GM12878 (cell line): Measurements from ENCODE around the gene CCHCR1. TPM values are rescaled to one million over a fixed set of nuclear protein-coding genes. Genes with fewer than 3 reads are reported as not detected.
"Not testable (repeated sequence)": the region's sequence is repeated elsewhere in the genome, so short reads cannot be mapped to it uniquely, and the experiment has no call there.

Source experiments
- ATAC-seq: fragments of 200-7000 bp; cut with Tn5 transposase; 3 replicates; pipeline ENCODE4 v1.9.1; 2020; ENCODE audit warnings: mild to moderate bottlenecking, moderate library complexity
- BruUV-seq: library from RNA; stranded (reverse); fragments of 400-500 nt; replicated peaks from 2 replicates; lab custom pipeline; 2021; lab: Mats Ljungman, UMichigan
- CTCF ChIA-PET: fragments of 300-600 bp; sonication (Branson Sonifier 250); formaldehyde crosslinking; extraction: SDS; loops from one replicate; lab custom pipeline; 2021; ENCODE audit warnings: inconsistent platforms; lab: Yijun Ruan, JAX
- POLR2A ChIA-PET: fragments of 350-600 bp; formaldehyde crosslinking; extraction: SDS; loops from one replicate; lab custom pipeline; 2021; ENCODE audit warnings: inconsistent platforms; lab: Charles Lee
- RAD21 ChIA-PET: fragments of 300-600 bp; sonication (Branson Sonifier 250); formaldehyde crosslinking; loops from one replicate; lab custom pipeline; 2023; ENCODE audit warnings: antibody characterized with exemption; ENCODE audit not compliant: unreplicated experiment; lab: Charles Lee
- SMC1A ChIA-PET: fragments of 300-600 bp; sonication (Branson Sonifier 250); formaldehyde crosslinking; loops from one replicate; lab custom pipeline; 2023; ENCODE audit not compliant: unreplicated experiment, uncharacterized antibody; lab: Charles Lee
- DNase-seq: peaks from one replicate; pipeline ENCODE4 v3.0.0-alpha.2; 2011; ENCODE audit warnings: low read depth, low spot score
- FAIRE-seq: peaks from 3 replicates; lab custom pipeline; 2011; peaks lifted over from hg19 to GRCh38; lab: Jason Lieb, UNC
- H2AFZ ChIP-seq: 2 replicates; pipeline ENCODE4 v1.6.0; 2011; ENCODE audit warnings: low read depth, low read length, control low read depth; ENCODE audit not compliant: control insufficient read depth
- H3K27ac ChIP-seq: 2 replicates; pipeline ENCODE4 v1.5.1; 2011; ENCODE audit warnings: control low read depth; ENCODE audit not compliant: control insufficient read depth, insufficient read depth
- H3K27me3 ChIP-seq, 2 experiments: replicated peaks in 1 of 2; 2 replicates each; pipeline versions ENCODE4 v1.6.0 to v1.6.1; 2011; ENCODE audit warnings: low read length in 1 of 2; ENCODE audit not compliant: control insufficient read depth in 2 of 2, insufficient read depth in 2 of 2
- H3K36me3 ChIP-seq, 2 experiments: 2 replicates each; pipeline ENCODE4 v1.5.1; 2011; ENCODE audit warnings: low read length in 1 of 2; ENCODE audit not compliant: control insufficient read depth in 2 of 2, insufficient read depth in 2 of 2
- H3K4me1 ChIP-seq: 2 replicates; pipeline ENCODE4 v1.6.1; 2011; ENCODE audit warnings: mild to moderate bottlenecking, low read length, moderate library complexity, mixed read lengths; ENCODE audit not compliant: control insufficient read depth, insufficient read depth
- H3K4me2 ChIP-seq: 2 replicates; pipeline ENCODE4 v1.6.0; 2011; ENCODE audit warnings: control low read depth; ENCODE audit not compliant: control insufficient read depth, insufficient read depth
- H3K4me3 ChIP-seq: fragments of 200-600 bp; sonication (generic); 2 replicates; pipeline ENCODE4 v1.5.1; 2016
- H3K79me2 ChIP-seq: 2 replicates; pipeline ENCODE4 v1.6.0; 2011; ENCODE audit warnings: low read length; ENCODE audit not compliant: control insufficient read depth, insufficient read depth
- H3K9ac ChIP-seq: 2 replicates; pipeline ENCODE4 v1.8.0; 2011; ENCODE audit warnings: low read length, control low read depth, mixed read lengths; ENCODE audit not compliant: control insufficient read depth, insufficient read depth
- H3K9me3 ChIP-seq: replicated peaks from 3 replicates; pipeline ENCODE4 v1.5.1; 2011; ENCODE audit warnings: mild to moderate bottlenecking, low read length; ENCODE audit not compliant: control insufficient read depth, insufficient read depth
- H4K20me1 ChIP-seq: 2 replicates; pipeline ENCODE4 v1.6.0; 2011; ENCODE audit not compliant: control insufficient read depth, insufficient read depth
- GABPA ChIP-seq: IDR thresholded peaks from 2 replicates; pipeline ENCODE4 v1.6.1; 2014; ENCODE audit warnings: antibody characterized with exemption, low read depth, mild to moderate bottlenecking, inconsistent platforms
- KDM1A ChIP-seq: fragments of 200-600 bp; sonication (generic); IDR thresholded peaks from 2 replicates; pipeline ENCODE4 v1.6.1; 2016; ENCODE audit warnings: borderline replicate concordance
- SRF ChIP-seq, 2 experiments: IDR thresholded peaks; 2 replicates each; pipeline ENCODE4 v1.6.1; 2011; ENCODE audit warnings: low read depth in 2 of 2, low read length in 2 of 2, mild to moderate bottlenecking in 1 of 2, moderate library complexity in 1 of 2
- TCF12 ChIP-seq: IDR thresholded peaks from 2 replicates; pipeline ENCODE4 v1.6.1; 2011; ENCODE audit warnings: low read depth, mild to moderate bottlenecking, low read length
- YY1 ChIP-seq: IDR thresholded peaks from 2 replicates; pipeline ENCODE4 v1.6.1; 2011; ENCODE audit warnings: low read depth, mild to moderate bottlenecking, low read length
- ZNF217 ChIP-seq: fragments of 450-650 bp; IDR thresholded peaks from 2 replicates; pipeline ENCODE4 v1.6.1; 2017; ENCODE audit warnings: antibody characterized with exemption, mild to moderate bottlenecking
- WGBS: methylation state at CpG from one replicate; pipeline ENCODE4 v1.1.6; 2016; ENCODE audit warnings: low lambda C conversion rate; ENCODE audit not compliant: insufficient replicate concordance, insufficient coverage; ENCODE audit errors: missing lambda C conversion rate; 5-methylcytosine and 5-hydroxymethylcytosine counted together
- in situ Hi-C: fragments of 300-500 bp; cut with MboI; formaldehyde crosslinking; loops from 9 replicates; pipeline ENCODE4 v1.14.3; 2018; ENCODE audit warnings: mixed read lengths
- intact Hi-C: fragments of 100-400 bp; cut with micrococcal nuclease; formaldehyde crosslinking; loops from one replicate; pipeline ENCODE4 v1.14.2; 2022; ENCODE audit not compliant: unreplicated experiment
- polyA plus RNA-seq, 11 experiments: library from polyadenylated mRNA; depleted of rRNA in 4 of 11; unstranded in 6 of 11; stranded (reverse) in 5 of 11; fragments of >200 nt; fragmentation: Nextera tagmentation in 4 of 11; fragmentation: Illumina TruSeq in 1 of 11; extraction: Ambion mirVana in 4 of 11; extraction: Trizol in 1 of 11; gene quantifications; 1 replicate in 1 of 11; 2 replicates in 10 of 11; pipeline versions ENCODE4 v1.2.1 to v1.2.3, GENCODE V29; 2011 to 2016; ENCODE audit warnings: inconsistent platforms in 2 of 11, missing spikeins in 2 of 11, low read depth in 1 of 11
- total RNA-seq, 4 experiments: library from RNA; depleted of rRNA in 3 of 4; stranded (reverse); fragments of >200 nt in 3 of 4; fragmentation: Illumina TruSeq in 1 of 4; extraction: Trizol in 1 of 4; gene quantifications; 2 replicates each; pipeline versions ENCODE4 v1.2.1 to v1.2.3, GENCODE V29; 2013 to 2021
- TF ChIP-seq, protein P1 (sequence below): fragments of 150-350 bp; IDR thresholded peaks from 2 replicates; pipeline ENCODE4 v1.6.1; 2016; ENCODE audit warnings: low read depth, low read length

The CCHCR1 gene
- total and polyA plus RNA-seq, 10 of the 15 experiments (the other 5 are each of a cell fraction or from before 2014, with no cell fraction given) = 1.0 to 35.2 (median 24.7) TPM

DNA sequence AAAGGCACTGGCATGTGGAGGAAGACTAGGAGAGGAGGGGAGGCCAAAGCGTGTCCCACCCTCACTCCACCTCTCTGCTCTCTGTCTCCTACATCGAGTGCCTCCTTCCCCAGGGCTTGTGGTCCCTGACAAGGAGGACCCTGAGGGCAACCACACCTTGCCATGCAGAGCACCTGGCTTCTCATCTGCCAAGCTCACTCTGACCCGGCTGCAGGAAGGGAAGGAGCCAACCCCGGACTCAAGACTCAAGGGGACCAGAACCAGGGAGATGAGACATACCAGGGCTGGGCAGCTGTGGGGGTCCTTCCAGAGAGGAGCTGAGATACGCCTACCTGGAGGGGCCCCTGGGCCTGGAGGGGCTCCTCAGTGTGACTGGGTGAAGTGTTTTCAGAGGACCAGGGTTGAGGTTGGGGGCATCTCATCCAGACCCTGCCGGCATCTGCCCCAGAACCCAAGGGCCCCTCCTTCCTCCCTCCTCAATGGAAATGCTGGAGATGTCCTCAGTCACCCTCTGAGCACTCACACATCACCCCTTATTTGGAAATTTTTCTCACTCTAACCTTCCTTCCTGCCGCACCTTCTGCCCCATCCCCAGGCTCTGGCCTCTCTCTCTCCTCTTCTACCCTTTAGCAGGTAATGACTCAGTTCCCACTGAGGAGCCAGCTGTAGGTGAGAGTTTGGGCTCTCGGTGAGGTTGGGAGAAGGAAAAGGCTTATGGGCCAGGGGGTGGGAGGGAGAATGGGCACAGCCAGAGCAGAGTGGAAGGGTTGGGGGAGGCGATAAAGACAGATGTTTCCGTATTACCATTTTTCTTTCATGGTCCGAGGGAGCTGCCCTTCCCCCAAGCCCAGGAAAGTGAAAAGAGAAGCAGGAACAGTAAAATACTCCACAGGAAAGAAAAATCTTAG is 44.9 kb upstream of the CCHCR1 start:
- peaks cover 31% of the 10 kb centered on the region for H3K79me2 ChIP-seq
- RAD21 ChIA-PET = interaction anchor here (0.9 to 1.5 kb wide), 8 partner anchors 18 to 300 kb away, joined by 3 to 10 read pairs (median 4); no protein-coding TSS in a partner anchor
- CTCF ChIA-PET = interaction anchor here (0.9 to 1.8 kb wide), 4 partner anchors 58 to 380 kb away, joined by 3 to 8 read pairs (median 3); partner anchors contain the start of gene LTB
- ATAC-seq (peak; percentile 6), DNase-seq (no peak), FAIRE-seq (no peak)
- TF ChIP-seq KDM1A (no peak), GABPA (no peak), SRF (IDR thresholded peaks at IDR 0.05; ENCODE audit: low read depth in 2 of 2, low read length in 2 of 2) (peak; percentile 33 to 88; a peak in 3 of 4 replicates), YY1 (0 out of 2 replicates have a peak, but pooled peaks have one; percentile 12), TCF12 (0 out of 2 replicates have a peak, but pooled peaks have one; percentile 55), ZNF217 (no peak)
- TF ChIP-seq, protein P1, sequence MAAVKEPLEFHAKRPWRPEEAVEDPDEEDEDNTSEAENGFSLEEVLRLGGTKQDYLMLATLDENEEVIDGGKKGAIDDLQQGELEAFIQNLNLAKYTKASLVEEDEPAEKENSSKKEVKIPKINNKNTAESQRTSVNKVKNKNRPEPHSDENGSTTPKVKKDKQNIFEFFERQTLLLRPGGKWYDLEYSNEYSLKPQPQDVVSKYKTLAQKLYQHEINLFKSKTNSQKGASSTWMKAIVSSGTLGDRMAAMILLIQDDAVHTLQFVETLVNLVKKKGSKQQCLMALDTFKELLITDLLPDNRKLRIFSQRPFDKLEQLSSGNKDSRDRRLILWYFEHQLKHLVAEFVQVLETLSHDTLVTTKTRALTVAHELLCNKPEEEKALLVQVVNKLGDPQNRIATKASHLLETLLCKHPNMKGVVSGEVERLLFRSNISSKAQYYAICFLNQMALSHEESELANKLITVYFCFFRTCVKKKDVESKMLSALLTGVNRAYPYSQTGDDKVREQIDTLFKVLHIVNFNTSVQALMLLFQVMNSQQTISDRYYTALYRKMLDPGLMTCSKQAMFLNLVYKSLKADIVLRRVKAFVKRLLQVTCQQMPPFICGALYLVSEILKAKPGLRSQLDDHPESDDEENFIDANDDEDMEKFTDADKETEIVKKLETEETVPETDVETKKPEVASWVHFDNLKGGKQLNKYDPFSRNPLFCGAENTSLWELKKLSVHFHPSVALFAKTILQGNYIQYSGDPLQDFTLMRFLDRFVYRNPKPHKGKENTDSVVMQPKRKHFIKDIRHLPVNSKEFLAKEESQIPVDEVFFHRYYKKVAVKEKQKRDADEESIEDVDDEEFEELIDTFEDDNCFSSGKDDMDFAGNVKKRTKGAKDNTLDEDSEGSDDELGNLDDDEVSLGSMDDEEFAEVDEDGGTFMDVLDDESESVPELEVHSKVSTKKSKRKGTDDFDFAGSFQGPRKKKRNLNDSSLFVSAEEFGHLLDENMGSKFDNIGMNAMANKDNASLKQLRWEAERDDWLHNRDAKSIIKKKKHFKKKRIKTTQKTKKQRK = no peak
- H3K9me3 ChIP-seq = no peaks in the 10 kb centered on the region; the same call in 2 of the 3 replicates
- peak overlapping the region; percentile 84 for H3K27ac ChIP-seq
- H3K4me1 ChIP-seq = peaks cover 25% of the 10 kb centered on the region
- in situ Hi-C loops = no loop called here
- no TSS peak for BruUV-seq
- no peaks in the 10 kb centered on the region for H4K20me1 ChIP-seq
- peak overlapping the region; percentile 92 for H3K4me2 ChIP-seq
- H3K27me3 ChIP-seq = no peaks in the 10 kb centered on the region
- intact Hi-C loops = no loop called here
- POLR2A ChIA-PET = interaction anchor here (0.5 to 1.5 kb wide), 11 partner anchors 10 to 391 kb away, joined by 3 to 9 read pairs (median 3); no protein-coding TSS in a partner anchor
- no peaks in the 10 kb centered on the region; a peak in 1 of 4 replicates for H3K36me3 ChIP-seq
- WGBS = 12% methylated on average over 11 of the region's 11 CpGs
- SMC1A ChIA-PET = interaction anchor here (0.9 to 1.7 kb wide), 8 partner anchors 10 to 198 kb away, joined by 3 to 10 read pairs (median 4); no protein-coding TSS in a partner anchor
- H3K9ac ChIP-seq = peak overlapping the region; percentile 78
- H3K4me3 ChIP-seq = peak overlapping the region; percentile 67
- peak overlapping the region; percentile 25; the same call in 1 of the 2 replicates for H2AFZ ChIP-seq

DNA sequence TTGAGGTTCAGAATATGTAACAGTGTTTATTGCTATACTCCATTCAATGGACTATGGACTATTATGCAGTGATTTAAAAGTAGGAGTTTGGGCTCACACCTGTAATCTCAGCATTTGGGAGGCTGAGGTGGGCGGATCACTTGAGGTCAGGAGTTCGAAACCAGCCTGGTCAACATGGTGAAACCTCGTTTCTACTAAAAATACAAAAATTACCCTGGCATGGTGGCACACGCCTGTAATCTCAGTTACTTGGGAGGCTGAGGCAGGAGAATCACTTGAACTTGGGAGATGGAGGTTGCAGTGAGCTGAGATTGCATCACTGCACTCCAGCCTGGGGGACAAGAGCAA is 41.5 kb upstream of the CCHCR1 start:
- H3K27me3 ChIP-seq, H3K36me3 ChIP-seq, H3K9me3 ChIP-seq, intact Hi-C loops, DNase-seq, POLR2A ChIA-PET, H2AFZ ChIP-seq, ATAC-seq, FAIRE-seq, RAD21 ChIA-PET, H4K20me1 ChIP-seq, BruUV-seq: not testable (repeated sequence)
- CTCF ChIA-PET = interaction anchor here (2.7 to 14.6 kb wide), 2 partner anchors 61 to 167 kb away, joined by 14 to 326 read pairs; partner anchors contain the start of gene PSORS1C2
- in situ Hi-C loops = loop anchor here (5.0 kb wide), 2 partner anchors 68 to 168 kb away; no protein-coding TSS in a partner anchor
- Histone ChIP-seq H3K79me2 (peaks cover 31% of the 10 kb centered on the region), H3K4me2 (peak overlapping the region; percentile 51), H3K4me3 (peak overlapping the region; percentile 87), H3K27ac (peak overlapping the region; percentile 97; the same call in 1 of the 2 replicates), H3K4me1 (peaks cover 18% of the 10 kb centered on the region), H3K9ac (peak overlapping the region; percentile 98; the same call in 1 of the 2 replicates)
- SMC1A ChIA-PET = interaction anchor here (0.6 kb wide), 1 partner anchor 96 kb away, joined by 3 read pairs; no protein-coding TSS in a partner anchor
- 39% methylated on average over 4 of the region's 4 CpGs for WGBS
